HUES48 (cell line): ENCODE data around the gene CD274.
"Not testable (repeated sequence)": the region's sequence is repeated elsewhere in the genome, so short reads cannot be mapped to it uniquely, and the experiment has no call there.

Experiments used
- H3K27ac ChIP-seq: one replicate; pipeline ENCODE4 v1.7.0; 2013; ENCODE audit warnings: low read depth, low read length, inconsistent platforms
- H3K27me3 ChIP-seq: 2 replicates; pipeline ENCODE4 v1.6.1; 2013; ENCODE audit warnings: mild to moderate bottlenecking, low read length; ENCODE audit not compliant: control insufficient read depth, insufficient read depth
- H3K36me3 ChIP-seq: 2 replicates; pipeline ENCODE4 v1.6.1; 2013; ENCODE audit warnings: low read length; ENCODE audit not compliant: control insufficient read depth, insufficient read depth
- H3K4me1 ChIP-seq: 2 replicates; pipeline ENCODE4 v1.6.1; 2013; ENCODE audit warnings: mild to moderate bottlenecking, low read length; ENCODE audit not compliant: control insufficient read depth, insufficient read depth
- H3K4me3 ChIP-seq: 2 replicates; pipeline ENCODE4 v1.5.1; 2013; ENCODE audit warnings: mild to moderate bottlenecking, low read depth, low read length
- H3K9ac ChIP-seq: 2 replicates; pipeline ENCODE4 v1.6.1; 2013; ENCODE audit warnings: mild to moderate bottlenecking, low read depth, low read length, moderate library complexity
- H3K9me3 ChIP-seq: 2 replicates; pipeline ENCODE4 v1.6.1; 2013; ENCODE audit warnings: low read length; ENCODE audit not compliant: control insufficient read depth, insufficient read depth

Gene CD274

GRCh38 chr9:5466766-5467165, 16.4 kb downstream of the CD274 start:
- Histone ChIP-seq H3K4me3 (no peak overlapping the region), H3K9ac (no peak overlapping the region), H3K4me1 (no peaks in the 10 kb centered on the region), H3K36me3 (no peaks in the 10 kb centered on the region), H3K27me3 (no peaks in the 10 kb centered on the region), H3K27ac (no peak overlapping the region), H3K9me3 (no peaks in the 10 kb centered on the region)

GRCh38 chr9:5468850-5469249, 18.5 kb downstream of the CD274 start:
- Histone ChIP-seq H3K27ac (no peak overlapping the region), H3K9ac (no peak overlapping the region), H3K4me3 (no peak overlapping the region), H3K36me3 (no peaks in the 10 kb centered on the region), H3K4me1 (no peaks in the 10 kb centered on the region), H3K9me3 (no peaks in the 10 kb centered on the region), H3K27me3 (no peaks in the 10 kb centered on the region)

GRCh38 chr9:5470122-5470521, 19.8 kb downstream of the CD274 start:
- H3K4me1 ChIP-seq = no peaks in the 10 kb centered on the region
- H3K4me3 ChIP-seq = no peak overlapping the region
- no peaks in the 10 kb centered on the region for H3K9me3 ChIP-seq
- H3K27me3 ChIP-seq = no peaks in the 10 kb centered on the region
- H3K9ac ChIP-seq = no peak overlapping the region
- H3K36me3 ChIP-seq = no peaks in the 10 kb centered on the region
- no peak overlapping the region for H3K27ac ChIP-seq

GRCh38 chr9:5470816-5471215, 20.5 kb downstream of the CD274 start:
- no peaks in the 10 kb centered on the region for H3K4me1 ChIP-seq
- H3K27me3 ChIP-seq = no peaks in the 10 kb centered on the region
- no peak overlapping the region for H3K4me3 ChIP-seq
- no peaks in the 10 kb centered on the region for H3K36me3 ChIP-seq
- no peak overlapping the region for H3K9ac ChIP-seq
- no peak overlapping the region for H3K27ac ChIP-seq
- H3K9me3 ChIP-seq = no peaks in the 10 kb centered on the region

GRCh38 chr9:5475611-5476010, 25.3 kb downstream of the CD274 start:
- not testable (repeated sequence) for H3K4me1 ChIP-seq, H3K36me3 ChIP-seq, H3K9ac ChIP-seq, H3K4me3 ChIP-seq, H3K9me3 ChIP-seq, H3K27ac ChIP-seq, H3K27me3 ChIP-seq

- Histone ChIP-seq H3K9ac (no peak overlapping the region), H3K36me3 (no peaks in the 10 kb centered on the region)
Observed at GRCh38 chr9:5478206-5478605, 27.9 kb downstream of the CD274 start.

GRCh38 chr9:5479994-5480694, 29.8 kb downstream of the CD274 start:
- no peak overlapping the region for H3K9ac ChIP-seq
- H3K27me3 ChIP-seq = no peaks in the 10 kb centered on the region
- H3K27ac ChIP-seq = no peak overlapping the region
- no peaks in the 10 kb centered on the region for H3K4me1 ChIP-seq
- H3K36me3 ChIP-seq = no peaks in the 10 kb centered on the region
- H3K4me3 ChIP-seq = no peak overlapping the region
- H3K9me3 ChIP-seq = peaks cover 4% of the 10 kb centered on the region

More at GRCh38 chr9:5478206-5478605, 27.9 kb downstream of the CD274 start:
- H3K4me1 ChIP-seq = no peaks in the 10 kb centered on the region
- no peaks in the 10 kb centered on the region for H3K27me3 ChIP-seq
- H3K9me3 ChIP-seq = peaks cover 4% of the 10 kb centered on the region
- H3K4me3 ChIP-seq = no peak overlapping the region
- H3K27ac ChIP-seq = no peak overlapping the region

- Histone ChIP-seq H3K9ac (no peak overlapping the region), H3K27me3 (no peaks in the 10 kb centered on the region), H3K4me1 (peaks cover 2% of the 10 kb centered on the region; the same call in 1 of the 2 replicates), H3K27ac (no peak overlapping the region), H3K4me3 (no peak overlapping the region), H3K36me3 (no peaks in the 10 kb centered on the region), H3K9me3 (peaks cover 4% of the 10 kb centered on the region)
Observed at GRCh38 chr9:5480919-5481318, 30.6 kb downstream of the CD274 start.

- H3K36me3 ChIP-seq = no peaks in the 10 kb centered on the region
- no peak overlapping the region for H3K27ac ChIP-seq
- no peak overlapping the region for H3K9ac ChIP-seq
- H3K4me3 ChIP-seq = no peak overlapping the region
- peaks cover 4% of the 10 kb centered on the region for H3K9me3 ChIP-seq
- H3K27me3 ChIP-seq = no peaks in the 10 kb centered on the region
- H3K4me1 ChIP-seq = peaks cover 6% of the 10 kb centered on the region; the same call in 1 of the 2 replicates
Observed at GRCh38 chr9:5481322-5482040, 31.1 kb downstream of the CD274 start.

- peaks cover 6% of the 10 kb centered on the region; the same call in 1 of the 2 replicates for H3K4me1 ChIP-seq
- no peak overlapping the region for H3K9ac ChIP-seq
- no peaks in the 10 kb centered on the region for H3K36me3 ChIP-seq
- no peaks in the 10 kb centered on the region for H3K27me3 ChIP-seq
- H3K9me3 ChIP-seq = peaks cover 3% of the 10 kb centered on the region
- no peak overlapping the region for H3K4me3 ChIP-seq
- H3K27ac ChIP-seq = no peak overlapping the region
Observed at GRCh38 chr9:5482194-5482593, 31.9 kb downstream of the CD274 start.

- no peaks in the 10 kb centered on the region for H3K27me3 ChIP-seq
- H3K9ac ChIP-seq = no peak overlapping the region
- no peaks in the 10 kb centered on the region for H3K9me3 ChIP-seq
- H3K36me3 ChIP-seq = no peaks in the 10 kb centered on the region
- H3K27ac ChIP-seq = no peak overlapping the region
- H3K4me1 ChIP-seq = peaks cover 6% of the 10 kb centered on the region; the same call in 1 of the 2 replicates
- no peak overlapping the region for H3K4me3 ChIP-seq
Observed at GRCh38 chr9:5483306-5483705, 33.0 kb downstream of the CD274 start.
